ENCODE results near the gene HNMT. TPM values are rescaled to one million over a fixed set of nuclear protein-coding genes. Genes with fewer than 3 reads are reported as not detected.
"Not testable (repeated sequence)": the region's sequence is repeated elsewhere in the genome, so short reads cannot be mapped to it uniquely, and the experiment has no call there.

Gene HNMT
- total RNA-seq, 4 donors from 2014 or later = 18.1 to 63.9 (median 31.5) TPM

DNA sequence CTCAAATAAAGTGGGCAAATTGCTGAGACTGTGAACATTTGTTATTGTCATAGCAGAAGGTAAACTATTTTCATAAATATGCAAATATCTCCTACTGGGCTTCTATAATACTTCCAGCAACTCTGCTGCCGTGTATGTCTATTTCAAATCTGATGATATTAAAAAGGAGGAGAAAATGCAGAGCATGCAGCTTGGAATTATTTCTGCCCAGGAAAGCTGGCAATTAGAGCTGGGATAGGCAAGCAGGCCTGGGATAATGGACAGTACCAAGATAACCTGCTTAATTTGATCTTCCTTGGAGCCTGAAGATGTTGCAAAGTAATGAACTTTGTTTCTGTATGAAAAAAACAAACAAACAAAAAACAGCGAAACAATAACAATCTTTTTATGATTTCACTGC, 72.8 kb downstream of the HNMT start:
- TF ChIP-seq, protein P1, sequence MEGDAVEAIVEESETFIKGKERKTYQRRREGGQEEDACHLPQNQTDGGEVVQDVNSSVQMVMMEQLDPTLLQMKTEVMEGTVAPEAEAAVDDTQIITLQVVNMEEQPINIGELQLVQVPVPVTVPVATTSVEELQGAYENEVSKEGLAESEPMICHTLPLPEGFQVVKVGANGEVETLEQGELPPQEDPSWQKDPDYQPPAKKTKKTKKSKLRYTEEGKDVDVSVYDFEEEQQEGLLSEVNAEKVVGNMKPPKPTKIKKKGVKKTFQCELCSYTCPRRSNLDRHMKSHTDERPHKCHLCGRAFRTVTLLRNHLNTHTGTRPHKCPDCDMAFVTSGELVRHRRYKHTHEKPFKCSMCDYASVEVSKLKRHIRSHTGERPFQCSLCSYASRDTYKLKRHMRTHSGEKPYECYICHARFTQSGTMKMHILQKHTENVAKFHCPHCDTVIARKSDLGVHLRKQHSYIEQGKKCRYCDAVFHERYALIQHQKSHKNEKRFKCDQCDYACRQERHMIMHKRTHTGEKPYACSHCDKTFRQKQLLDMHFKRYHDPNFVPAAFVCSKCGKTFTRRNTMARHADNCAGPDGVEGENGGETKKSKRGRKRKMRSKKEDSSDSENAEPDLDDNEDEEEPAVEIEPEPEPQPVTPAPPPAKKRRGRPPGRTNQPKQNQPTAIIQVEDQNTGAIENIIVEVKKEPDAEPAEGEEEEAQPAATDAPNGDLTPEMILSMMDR (IDR thresholded peaks at IDR 0.05) = no peak
- TF ChIP-seq POLR2A (IDR thresholded peaks at IDR 0.05) (no peak), EP300 (IDR thresholded peaks at IDR 0.05) (no peak)
- Histone ChIP-seq H3K36me3 (no peaks in the 10 kb centered on the region), H3K27ac (no peak overlapping the region), H3K4me1 (no peaks in the 10 kb centered on the region), H3K27me3 (no peaks in the 10 kb centered on the region), H3K4me3 (no peak overlapping the region), H3K9me3 (no peaks in the 10 kb centered on the region)
- no peak for DNase-seq (ENCODE audit: low spot score in 2 of 2)
- 76 to 82% methylated on average over 2 of the region's 2 CpGs for WGBS, 2 donors

DNA sequence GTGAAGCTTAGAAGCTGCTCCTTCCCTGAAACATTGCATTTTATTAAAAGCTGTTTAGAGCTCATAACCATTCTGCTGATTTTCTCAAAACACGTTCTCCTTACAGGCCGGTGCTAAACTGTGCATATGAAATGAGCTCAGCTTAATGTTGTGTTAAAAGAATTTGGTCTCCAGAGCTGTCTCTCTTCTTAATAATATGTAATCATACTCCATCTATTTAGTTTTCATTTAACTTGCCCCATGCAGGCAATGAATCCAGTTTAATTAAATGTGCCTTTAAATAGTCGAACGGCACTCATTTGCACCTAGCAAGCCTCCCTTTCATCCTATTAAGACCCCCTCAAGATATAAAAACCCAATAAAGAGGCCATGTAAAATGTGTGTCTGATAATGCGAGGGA, 76.3 kb downstream of the HNMT start:
- no peak for DNase-seq (ENCODE audit: low spot score in 2 of 2)
- H3K36me3 ChIP-seq = no peaks in the 10 kb centered on the region
- no peak for TF ChIP-seq POLR2A (IDR thresholded peaks at IDR 0.05)
- TF ChIP-seq, protein P1 (IDR thresholded peaks at IDR 0.05) = no peak
- no peak overlapping the region for H3K4me3 ChIP-seq
- 74 to 86% methylated on average over 5 of the region's 5 CpGs for WGBS, 2 donors
- no peaks in the 10 kb centered on the region for H3K9me3 ChIP-seq
- no peak overlapping the region for H3K27ac ChIP-seq
- no peaks in the 10 kb centered on the region for H3K4me1 ChIP-seq
- H3K27me3 ChIP-seq = no peaks in the 10 kb centered on the region

DNA sequence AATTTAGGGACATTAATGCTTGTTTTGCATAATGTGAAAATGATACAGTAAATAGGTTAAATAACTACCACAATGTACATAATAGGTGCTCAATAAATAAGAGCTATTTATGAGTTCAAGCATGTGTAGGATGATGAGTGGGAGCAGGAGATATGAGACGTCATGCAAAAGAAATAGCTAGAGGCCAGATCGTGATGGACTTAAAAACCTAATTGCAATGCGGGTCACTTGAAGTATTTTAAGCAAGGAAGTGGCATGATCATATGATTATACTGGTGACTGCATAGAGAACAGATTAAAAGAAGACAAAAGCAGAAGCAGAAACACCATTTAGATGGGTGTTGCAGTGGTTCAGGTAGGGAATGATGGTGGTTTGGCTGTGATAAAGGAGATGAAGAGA, 78.0 kb downstream of the HNMT start:
- no peak for TF ChIP-seq POLR2A (IDR thresholded peaks at IDR 0.05)
- TF ChIP-seq, protein P1 (IDR thresholded peaks at IDR 0.05) = no peak
- no peak for TF ChIP-seq EP300 (IDR thresholded peaks at IDR 0.05)
- H3K9me3 ChIP-seq = no peaks in the 10 kb centered on the region
- no peaks in the 10 kb centered on the region for H3K4me1 ChIP-seq
- no peaks in the 10 kb centered on the region for H3K27me3 ChIP-seq
- H3K27ac ChIP-seq = no peak overlapping the region
- 82 to 83% methylated on average over 3 of the region's 3 CpGs for WGBS, 2 donors
- no peak overlapping the region for H3K4me3 ChIP-seq
- no peak for DNase-seq (ENCODE audit: low spot score in 2 of 2)
- H3K36me3 ChIP-seq = no peaks in the 10 kb centered on the region

DNA sequence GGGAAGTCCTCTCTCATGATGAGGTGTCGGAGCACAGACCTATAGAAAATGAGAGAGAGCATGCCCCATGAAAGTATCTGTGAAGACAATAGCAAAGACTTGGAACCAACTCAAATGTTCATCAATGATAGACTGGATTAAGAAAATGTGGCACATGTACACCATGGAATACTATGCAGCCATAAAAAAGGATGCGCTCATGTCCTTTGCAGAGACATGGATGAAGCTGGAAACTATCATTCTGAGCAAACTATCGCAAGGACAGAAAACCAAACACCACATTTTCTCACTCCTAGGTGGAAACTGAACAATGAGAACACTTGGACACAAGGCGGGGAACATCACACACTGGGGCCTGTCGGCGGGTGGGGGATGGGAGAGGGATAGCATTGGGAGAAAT, 79.3 kb downstream of the HNMT start:
- 88 to 97% methylated on average over 6 of the region's 6 CpGs for WGBS, 2 donors
- not testable (repeated sequence) for H3K27ac ChIP-seq; H3K4me3 ChIP-seq; DNase-seq (ENCODE audit: low spot score in 2 of 2); H3K9me3 ChIP-seq; H3K36me3 ChIP-seq; H3K4me1 ChIP-seq; H3K27me3 ChIP-seq

DNA sequence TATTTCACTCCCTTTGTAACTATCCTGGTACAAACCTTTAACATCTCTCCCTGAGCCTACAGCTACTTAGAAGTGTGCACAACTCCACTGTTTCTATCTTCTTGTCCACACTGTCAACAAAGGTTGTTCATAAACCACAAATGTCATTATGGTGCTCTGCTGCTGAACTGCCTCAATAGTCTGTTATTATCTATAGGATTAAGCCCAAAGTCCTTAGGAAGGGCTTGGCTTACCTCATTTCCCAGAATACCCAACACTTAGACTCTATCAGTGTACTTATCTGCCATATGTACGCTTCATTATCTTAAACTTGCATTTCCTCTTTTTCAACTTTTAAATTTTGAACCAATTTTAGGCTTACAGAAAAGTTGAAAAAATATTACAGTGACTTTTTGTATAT, 94.2 kb downstream of the HNMT start:
- Histone ChIP-seq H3K27me3 (no peaks in the 10 kb centered on the region), H3K4me3 (no peak overlapping the region), H3K4me1 (peaks cover 0 to 15% (median 0%) of the 10 kb centered on the region in 4 donors), H3K27ac (no peak overlapping the region), H3K36me3 (no peaks in the 10 kb centered on the region), H3K9me3 (peaks cover 0 to 8% (median 0%) of the 10 kb centered on the region in 4 donors)
- no peak for DNase-seq (ENCODE audit: low spot score in 2 of 2)
- TF ChIP-seq EP300 (IDR thresholded peaks at IDR 0.05) = no peak
- WGBS, 2 donors = 6 to 88% methylated on average over 1 of the region's 1 CpG

DNA sequence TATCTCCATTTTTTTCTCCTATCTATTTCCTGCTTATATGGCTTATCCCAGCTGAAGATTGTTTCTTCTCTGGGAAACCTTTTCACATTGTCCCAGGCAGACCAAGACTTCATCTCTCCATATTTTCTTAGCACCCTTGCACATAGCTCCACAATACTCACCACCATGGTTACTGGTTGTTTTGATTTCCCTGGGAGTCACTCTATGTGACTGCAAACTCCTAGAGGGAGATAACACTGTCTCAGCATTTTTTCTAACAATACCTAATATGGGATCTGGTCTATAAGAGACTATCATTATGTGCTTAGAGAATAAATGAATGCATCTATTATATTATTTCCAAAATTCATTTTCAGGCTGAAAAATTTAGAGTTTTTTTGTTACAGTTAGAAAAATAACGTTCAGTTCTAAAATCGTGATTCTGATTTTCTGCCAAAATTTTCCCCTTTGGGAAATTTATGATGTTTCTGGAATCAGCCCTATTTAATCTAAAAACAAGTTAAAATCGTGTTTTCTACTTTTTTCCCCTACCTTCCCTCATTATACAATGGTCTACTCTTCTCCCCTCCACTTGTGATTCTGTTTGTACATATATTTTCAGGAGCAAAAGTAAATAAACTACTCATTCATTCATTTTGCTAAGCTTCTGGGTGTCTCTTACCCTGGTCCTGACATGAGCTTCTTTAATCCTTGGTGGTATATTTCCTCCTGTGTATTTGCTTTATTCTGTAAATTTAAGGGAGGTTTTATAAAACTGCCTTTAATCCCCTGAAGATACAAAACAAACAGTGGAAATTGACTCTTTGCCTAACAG, 95.4 kb downstream of the HNMT start:
- no peaks in the 10 kb centered on the region for H3K27me3 ChIP-seq
- peaks cover 0 to 15% (median 0%) of the 10 kb centered on the region in 4 donors for H3K4me1 ChIP-seq
- no peak overlapping the region for H3K27ac ChIP-seq
- H3K9me3 ChIP-seq = peaks cover 0 to 8% (median 0%) of the 10 kb centered on the region in 4 donors
- WGBS, 2 donors = 20 to 21% methylated on average over 3 of the region's 3 CpGs
- DNase-seq (ENCODE audit: low spot score in 2 of 2) = no peak
- no peak overlapping the region for H3K4me3 ChIP-seq
- TF ChIP-seq, protein P1 (IDR thresholded peaks at IDR 0.05) = no peak
- TF ChIP-seq POLR2A (IDR thresholded peaks at IDR 0.05) = no peak
- no peak for TF ChIP-seq EP300 (IDR thresholded peaks at IDR 0.05)
- no peaks in the 10 kb centered on the region for H3K36me3 ChIP-seq

Measured in tibial nerve (tissue), 4 donors.